ENCODE measurements around the gene MRPL51.

Gene MRPL51

DNA sequence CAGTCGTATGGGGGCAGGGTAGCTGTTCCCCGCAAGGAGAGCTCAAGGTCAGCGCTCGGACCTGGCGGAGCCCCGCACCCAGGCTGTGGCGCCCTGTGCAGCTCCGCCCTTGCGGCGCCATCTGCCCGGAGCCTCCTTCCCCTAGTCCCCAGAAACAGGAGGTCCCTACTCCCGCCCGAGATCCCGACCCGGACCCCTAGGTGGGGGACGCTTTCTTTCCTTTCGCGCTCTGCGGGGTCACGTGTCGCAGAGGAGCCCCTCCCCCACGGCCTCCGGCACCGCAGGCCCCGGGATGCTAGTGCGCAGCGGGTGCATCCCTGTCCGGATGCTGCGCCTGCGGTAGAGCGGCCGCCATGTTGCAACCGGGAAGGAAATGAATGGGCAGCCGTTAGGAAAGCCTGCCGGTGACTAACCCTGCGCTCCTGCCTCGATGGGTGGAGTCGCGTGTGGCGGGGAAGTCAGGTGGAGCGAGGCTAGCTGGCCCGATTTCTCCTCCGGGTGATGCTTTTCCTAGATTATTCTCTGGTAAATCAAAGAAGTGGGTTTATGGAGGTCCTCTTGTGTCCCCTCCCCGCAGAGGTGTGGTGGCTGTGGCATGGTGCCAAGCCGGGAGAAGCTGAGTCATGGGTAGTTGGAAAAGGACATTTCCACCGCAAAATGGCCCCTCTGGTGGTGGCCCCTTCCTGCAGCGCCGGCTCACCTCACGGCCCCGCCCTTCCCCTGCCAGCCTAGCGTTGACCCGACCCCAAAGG, 42.1 kb upstream of the MRPL51 start:
- DNase-seq (ENCODE audit: low read depth), result peak; percentile 88
- TF ChIP-seq, protein P1, sequence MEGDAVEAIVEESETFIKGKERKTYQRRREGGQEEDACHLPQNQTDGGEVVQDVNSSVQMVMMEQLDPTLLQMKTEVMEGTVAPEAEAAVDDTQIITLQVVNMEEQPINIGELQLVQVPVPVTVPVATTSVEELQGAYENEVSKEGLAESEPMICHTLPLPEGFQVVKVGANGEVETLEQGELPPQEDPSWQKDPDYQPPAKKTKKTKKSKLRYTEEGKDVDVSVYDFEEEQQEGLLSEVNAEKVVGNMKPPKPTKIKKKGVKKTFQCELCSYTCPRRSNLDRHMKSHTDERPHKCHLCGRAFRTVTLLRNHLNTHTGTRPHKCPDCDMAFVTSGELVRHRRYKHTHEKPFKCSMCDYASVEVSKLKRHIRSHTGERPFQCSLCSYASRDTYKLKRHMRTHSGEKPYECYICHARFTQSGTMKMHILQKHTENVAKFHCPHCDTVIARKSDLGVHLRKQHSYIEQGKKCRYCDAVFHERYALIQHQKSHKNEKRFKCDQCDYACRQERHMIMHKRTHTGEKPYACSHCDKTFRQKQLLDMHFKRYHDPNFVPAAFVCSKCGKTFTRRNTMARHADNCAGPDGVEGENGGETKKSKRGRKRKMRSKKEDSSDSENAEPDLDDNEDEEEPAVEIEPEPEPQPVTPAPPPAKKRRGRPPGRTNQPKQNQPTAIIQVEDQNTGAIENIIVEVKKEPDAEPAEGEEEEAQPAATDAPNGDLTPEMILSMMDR (conservative IDR thresholded peaks at IDR 0.05; ENCODE audit: low read depth, low read length), result no peak
- peak overlapping the region; percentile 96 for H3K4me3 ChIP-seq (ENCODE audit: low read depth, low read length)

DNA sequence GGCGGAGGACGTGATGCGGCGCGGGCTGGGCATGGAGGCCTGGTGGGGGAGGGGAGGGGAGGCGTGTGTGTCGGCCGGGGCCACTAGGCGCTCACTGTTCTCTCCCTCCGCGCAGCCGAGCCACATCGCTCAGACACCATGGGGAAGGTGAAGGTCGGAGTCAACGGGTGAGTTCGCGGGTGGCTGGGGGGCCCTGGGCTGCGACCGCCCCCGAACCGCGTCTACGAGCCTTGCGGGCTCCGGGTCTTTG, 41.6 kb upstream of the MRPL51 start:
- TF ChIP-seq, protein P1 (conservative IDR thresholded peaks at IDR 0.05; ENCODE audit: low read depth, low read length), result no peak
- DNase-seq (ENCODE audit: low read depth), result no peak
- H3K4me3 ChIP-seq (ENCODE audit: low read depth, low read length), result peak overlapping the region; percentile 96

DNA sequence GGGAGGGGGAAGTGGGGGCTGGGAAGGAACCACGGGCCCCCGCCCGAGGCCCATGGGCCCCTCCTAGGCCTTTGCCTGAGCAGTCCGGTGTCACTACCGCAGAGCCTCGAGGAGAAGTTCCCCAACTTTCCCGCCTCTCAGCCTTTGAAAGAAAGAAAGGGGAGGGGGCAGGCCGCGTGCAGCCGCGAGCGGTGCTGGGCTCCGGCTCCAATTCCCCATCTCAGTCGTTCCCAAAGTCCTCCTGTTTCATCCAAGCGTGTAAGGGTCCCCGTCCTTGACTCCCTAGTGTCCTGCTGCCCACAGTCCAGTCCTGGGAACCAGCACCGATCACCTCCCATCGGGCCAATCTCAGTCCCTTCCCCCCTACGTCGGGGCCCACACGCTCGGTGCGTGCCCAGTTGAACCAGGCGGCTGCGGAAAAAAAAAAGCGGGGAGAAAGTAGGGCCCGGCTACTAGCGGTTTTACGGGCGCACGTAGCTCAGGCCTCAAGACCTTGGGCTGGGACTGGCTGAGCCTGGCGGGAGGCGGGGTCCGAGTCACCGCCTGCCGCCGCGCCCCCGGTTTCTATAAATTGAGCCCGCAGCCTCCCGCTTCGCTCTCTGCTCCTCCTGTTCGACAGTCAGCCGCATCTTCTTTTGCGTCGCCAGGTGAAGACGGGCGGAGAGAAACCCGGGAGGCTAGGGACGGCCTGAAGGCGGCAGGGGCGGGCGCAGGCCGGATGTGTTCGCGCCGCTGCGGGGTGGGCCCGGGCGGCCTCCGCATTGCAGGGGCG, 41.0 kb upstream of the MRPL51 start, which contains the start of gene GAPDH:
TSS of gene GAPDH (plus strand) at position 595 of the 772 bp plus-strand sequence. CDS start 316 bp downstream, outside the sequence.
- DNase-seq (ENCODE audit: low read depth), result peak; percentile 98
- peak within 1 kb of the TSS; percentile 96 for H3K4me3 ChIP-seq (ENCODE audit: low read depth, low read length)
- TF ChIP-seq, protein P1 (conservative IDR thresholded peaks at IDR 0.05; ENCODE audit: low read depth, low read length), result no peak

DNA sequence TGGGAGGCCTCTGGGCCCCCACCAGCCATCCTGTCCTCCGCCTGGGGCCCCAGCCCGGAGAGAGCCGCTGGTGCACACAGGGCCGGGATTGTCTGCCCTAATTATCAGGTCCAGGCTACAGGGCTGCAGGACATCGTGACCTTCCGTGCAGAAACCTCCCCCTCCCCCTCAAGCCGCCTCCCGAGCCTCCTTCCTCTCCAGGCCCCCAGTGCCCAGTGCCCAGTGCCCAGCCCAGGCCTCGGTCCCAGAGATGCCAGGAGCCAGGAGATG, 40.5 kb upstream of the MRPL51 start:
- no peak for DNase-seq (ENCODE audit: low read depth)
- H3K4me3 ChIP-seq (ENCODE audit: low read depth, low read length), result peak overlapping the region; percentile 96
- TF ChIP-seq, protein P1 (conservative IDR thresholded peaks at IDR 0.05; ENCODE audit: low read depth, low read length), result no peak

DNA sequence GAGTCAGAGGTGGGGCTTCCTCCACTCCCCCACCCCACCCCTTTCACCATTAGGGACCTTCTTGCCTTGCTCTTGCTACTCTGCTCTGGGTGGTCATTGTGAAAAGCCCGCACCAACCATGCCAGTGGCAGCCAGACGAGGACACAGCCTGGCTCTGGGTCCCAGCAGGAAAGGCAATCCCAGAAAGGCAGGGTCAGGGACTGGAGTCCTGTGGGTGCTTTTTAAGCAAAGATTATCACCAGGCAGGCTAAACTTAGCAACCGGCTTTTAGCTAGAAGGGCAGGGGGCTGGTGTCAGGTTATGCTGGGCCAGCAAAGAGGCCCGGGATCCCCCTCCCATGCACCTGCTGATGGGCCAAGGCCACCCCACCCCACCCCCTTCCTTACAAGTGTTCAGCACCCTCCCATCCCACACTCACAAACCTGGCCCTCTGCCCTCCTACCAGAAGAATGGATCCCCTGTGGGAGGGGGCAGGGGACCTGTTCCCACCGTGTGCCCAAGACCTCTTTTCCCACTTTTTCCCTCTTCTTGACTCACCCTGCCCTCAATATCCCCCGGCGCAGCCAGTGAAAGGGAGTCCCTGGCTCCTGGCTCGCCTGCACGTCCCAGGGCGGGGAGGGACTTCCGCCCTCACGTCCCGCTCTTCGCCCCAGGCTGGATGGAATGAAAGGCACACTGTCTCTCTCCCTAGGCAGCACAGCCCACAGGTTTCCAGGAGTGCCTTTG, 40.0 kb upstream of the MRPL51 start:
- peak overlapping the region; percentile 96 for H3K4me3 ChIP-seq (ENCODE audit: low read depth, low read length)
- DNase-seq (ENCODE audit: low read depth), result peak; percentile 54
- TF ChIP-seq, protein P1 (conservative IDR thresholded peaks at IDR 0.05; ENCODE audit: low read depth, low read length), result no peak

DNA sequence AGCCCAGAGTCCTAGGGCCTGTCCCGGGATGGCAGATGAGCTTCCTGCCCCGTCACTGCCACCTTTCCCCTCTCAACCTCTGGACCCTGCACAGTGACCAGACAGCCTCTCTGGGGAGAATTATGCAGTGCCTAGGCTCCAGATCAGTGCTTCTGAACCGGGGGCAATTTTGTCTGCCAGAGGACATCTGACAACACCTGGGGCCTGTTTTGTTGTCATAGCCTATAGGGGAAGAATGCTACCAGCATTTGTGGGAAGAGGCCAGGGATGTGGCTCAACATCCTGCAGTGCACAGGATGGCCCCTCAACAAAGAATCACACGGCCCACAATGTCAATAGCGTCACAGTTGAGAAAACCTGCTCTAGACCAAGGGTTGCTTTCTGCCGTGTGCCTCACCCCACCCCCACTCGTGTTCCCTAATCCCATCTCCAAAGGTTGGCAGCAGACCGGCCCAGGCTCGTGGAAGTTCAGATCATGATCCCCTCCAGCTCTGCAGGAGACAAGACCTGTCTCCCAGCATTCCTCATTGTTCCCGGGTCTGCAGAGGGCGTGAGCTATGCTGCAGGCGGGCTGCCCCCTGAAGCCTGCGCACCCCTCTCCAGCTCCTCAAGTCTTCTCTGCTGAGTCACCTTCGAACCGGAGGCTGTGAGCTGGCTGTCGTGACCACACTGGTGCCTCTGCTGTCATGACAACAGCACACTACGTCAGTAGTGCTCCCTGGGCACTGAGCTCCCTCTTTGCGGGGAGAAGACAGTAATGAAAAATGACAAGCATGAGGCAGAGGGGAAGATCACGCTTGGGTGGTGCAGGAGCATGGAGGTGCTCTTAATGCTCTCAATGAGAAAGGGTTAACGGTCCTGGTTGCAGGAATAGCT, 39.2 kb upstream of the MRPL51 start:
- DNase-seq (ENCODE audit: low read depth), result peak; percentile 98
- H3K4me3 ChIP-seq (ENCODE audit: low read depth, low read length), result peak overlapping the region; percentile 96
- TF ChIP-seq, protein P1 (conservative IDR thresholded peaks at IDR 0.05; ENCODE audit: low read depth, low read length), result no peak

All from choroid plexus epithelial cell (primary cell).